Measurements from ENCODE around the gene CXCL13.
"Not testable (repeated sequence)": the region's sequence is repeated elsewhere in the genome, so short reads cannot be mapped to it uniquely, and the experiment has no call there.

Gene CXCL13

GRCh38 chr4:77613267-77613666 is 7.6 kb downstream of the CXCL13 start:
- DNase-seq = no peak

- no peak for DNase-seq
Measured at GRCh38 chr4:77615153-77615552, 9.5 kb downstream of the CXCL13 start.

GRCh38 chr4:77617203-77617602 is 11.6 kb downstream of the CXCL13 start:
- no peak for DNase-seq

- DNase-seq = peak; percentile 38 to 71
Measured at GRCh38 chr4:77618383-77619241, 13.0 kb downstream of the CXCL13 start.

- DNase-seq = no peak
Measured at GRCh38 chr4:77619408-77619807, 13.8 kb downstream of the CXCL13 start.

- DNase-seq = no peak
Measured at GRCh38 chr4:77621254-77621653, 15.6 kb downstream of the CXCL13 start.

GRCh38 chr4:77623091-77623490 is 17.5 kb downstream of the CXCL13 start:
- no peak for DNase-seq

- no peak for DNase-seq
Measured at GRCh38 chr4:77624213-77624612, 18.6 kb downstream of the CXCL13 start.

- no peak for DNase-seq
Measured at GRCh38 chr4:77625485-77625884, 19.9 kb downstream of the CXCL13 start.

- no peak for DNase-seq
Measured at GRCh38 chr4:77629885-77630284, 24.3 kb downstream of the CXCL13 start.

- DNase-seq = no peak
Measured at GRCh38 chr4:77631276-77631675, 25.7 kb downstream of the CXCL13 start.

GRCh38 chr4:77634132-77634785 is 28.6 kb downstream of the CXCL13 start:
- DNase-seq = no peak

- DNase-seq = peak in 1 of 2 experiments; percentile 1
Measured at GRCh38 chr4:77635246-77635645, 29.6 kb downstream of the CXCL13 start.

- DNase-seq = no peak
Measured at GRCh38 chr4:77635876-77636275, 30.3 kb downstream of the CXCL13 start.

- no peak for DNase-seq
Measured at GRCh38 chr4:77636902-77637301, 31.3 kb downstream of the CXCL13 start.

GRCh38 chr4:77644069-77644468 is 38.4 kb downstream of the CXCL13 start:
- DNase-seq = not testable (repeated sequence)

GRCh38 chr4:77650787-77651186 is 45.2 kb downstream of the CXCL13 start:
- no peak for DNase-seq

- no peak for DNase-seq
Measured at GRCh38 chr4:77651820-77652219, 46.2 kb downstream of the CXCL13 start.

- DNase-seq = no peak
Measured at GRCh38 chr4:77652237-77652897, 46.7 kb downstream of the CXCL13 start.

GRCh38 chr4:77653162-77653758 is 47.6 kb downstream of the CXCL13 start:
- DNase-seq = no peak

GRCh38 chr4:77660318-77660717 is 54.7 kb downstream of the CXCL13 start:
- DNase-seq = not testable (repeated sequence)

All from NCI-H526 (cell line).